Tibial artery (tissue), 4 donors: ENCODE data around the gene FAM168A.

Experiments
- DNase-seq, 2 donors: peaks; one replicate each; pipeline ENCODE4 v3.0.0-alpha.2; 2019
- H3K27ac ChIP-seq, 2 donors: fragments of 200-600 bp; sonication (generic) in 1 of 2; 1 replicate in 1 of 2; 2 replicates in 1 of 2; pipeline ENCODE4 v1.5.1; 2018 to 2019; ENCODE audit warnings: mild to moderate bottlenecking in 1 of 2
- H3K27me3 ChIP-seq, 2 donors: fragments of 200-600 bp; sonication (generic) in 1 of 2; one replicate each; pipeline versions ENCODE4 v1.5.1 to v1.6.0; 2016 to 2019
- H3K36me3 ChIP-seq, 3 donors: fragments of 200-600 bp; sonication (generic) in 2 of 3; one replicate each; pipeline ENCODE4 v1.5.1; 2016 to 2019; ENCODE audit warnings: mild to moderate bottlenecking in 2 of 3
- H3K4me1 ChIP-seq, 4 donors: fragments of 200-600 bp; sonication (generic) in 2 of 4; 1 replicate in 3 of 4; 2 replicates in 1 of 4; pipeline ENCODE4 v1.5.1; 2016 to 2019
- H3K4me3 ChIP-seq, 2 donors: fragments of 200-600 bp; sonication (generic) in 1 of 2; 1 replicate in 1 of 2; 2 replicates in 1 of 2; pipeline ENCODE4 v1.5.1; 2018 to 2019; ENCODE audit warnings: mild to moderate bottlenecking in 2 of 2
- H3K9me3 ChIP-seq, 3 donors: fragments of 200-600 bp; sonication (generic) in 1 of 3; one replicate each; pipeline ENCODE4 v1.5.1; 2016 to 2019
- intact Hi-C: fragments of 100-400 bp; cut with DNase I; formaldehyde crosslinking; loops from one replicate; pipeline ENCODE4 v1.15.0; 2023; ENCODE audit warnings: low total_unique reads
- TF ChIP-seq, protein P1 (sequence below), 2 experiments: fragments of 200-600 bp in 1 of 2; fragments of 450-650 bp in 1 of 2; IDR thresholded peaks; one replicate each; pipeline ENCODE4 v1.5.1; 2017 to 2019; ENCODE audit warnings: antibody characterized with exemption in 2 of 2, mild to moderate bottlenecking in 1 of 2, moderate library complexity in 1 of 2

FAM168A gene

DNA sequence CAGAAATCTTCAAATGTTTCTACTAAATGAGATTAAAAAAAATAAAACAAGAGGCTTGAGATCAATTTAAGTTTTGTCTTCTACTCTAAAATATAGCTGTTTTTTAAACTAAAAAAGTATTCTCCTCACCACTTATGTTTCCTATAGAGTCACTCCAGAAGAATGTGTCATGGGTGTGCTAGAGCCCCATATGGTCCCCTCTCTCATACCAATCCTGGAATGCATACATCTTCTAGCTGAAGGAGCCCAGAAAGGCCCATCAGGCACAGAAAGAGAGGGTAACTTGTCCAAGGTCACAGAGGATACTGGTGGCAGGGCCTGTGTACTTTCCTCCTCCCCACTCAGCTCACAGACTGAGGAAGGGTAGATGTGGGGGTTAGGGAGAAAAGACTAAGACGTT, 187.3 kb downstream of the FAM168A start:
- H3K4me3 ChIP-seq = no peak overlapping the region
- H3K36me3 ChIP-seq = peaks cover 9 to 45% (median 31%) of the 10 kb centered on the region in 3 donors
- peaks cover 0 to 28% (median 17%) of the 10 kb centered on the region in 4 donors for H3K4me1 ChIP-seq
- intact Hi-C loops = no loop called here
- H3K27ac ChIP-seq = no peak overlapping the region
- H3K27me3 ChIP-seq = no peaks in the 10 kb centered on the region
- TF ChIP-seq, protein P1, sequence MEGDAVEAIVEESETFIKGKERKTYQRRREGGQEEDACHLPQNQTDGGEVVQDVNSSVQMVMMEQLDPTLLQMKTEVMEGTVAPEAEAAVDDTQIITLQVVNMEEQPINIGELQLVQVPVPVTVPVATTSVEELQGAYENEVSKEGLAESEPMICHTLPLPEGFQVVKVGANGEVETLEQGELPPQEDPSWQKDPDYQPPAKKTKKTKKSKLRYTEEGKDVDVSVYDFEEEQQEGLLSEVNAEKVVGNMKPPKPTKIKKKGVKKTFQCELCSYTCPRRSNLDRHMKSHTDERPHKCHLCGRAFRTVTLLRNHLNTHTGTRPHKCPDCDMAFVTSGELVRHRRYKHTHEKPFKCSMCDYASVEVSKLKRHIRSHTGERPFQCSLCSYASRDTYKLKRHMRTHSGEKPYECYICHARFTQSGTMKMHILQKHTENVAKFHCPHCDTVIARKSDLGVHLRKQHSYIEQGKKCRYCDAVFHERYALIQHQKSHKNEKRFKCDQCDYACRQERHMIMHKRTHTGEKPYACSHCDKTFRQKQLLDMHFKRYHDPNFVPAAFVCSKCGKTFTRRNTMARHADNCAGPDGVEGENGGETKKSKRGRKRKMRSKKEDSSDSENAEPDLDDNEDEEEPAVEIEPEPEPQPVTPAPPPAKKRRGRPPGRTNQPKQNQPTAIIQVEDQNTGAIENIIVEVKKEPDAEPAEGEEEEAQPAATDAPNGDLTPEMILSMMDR (IDR thresholded peaks at IDR 0.05) = no peak
- H3K9me3 ChIP-seq = no peaks in the 10 kb centered on the region
- DNase-seq = no peak

DNA sequence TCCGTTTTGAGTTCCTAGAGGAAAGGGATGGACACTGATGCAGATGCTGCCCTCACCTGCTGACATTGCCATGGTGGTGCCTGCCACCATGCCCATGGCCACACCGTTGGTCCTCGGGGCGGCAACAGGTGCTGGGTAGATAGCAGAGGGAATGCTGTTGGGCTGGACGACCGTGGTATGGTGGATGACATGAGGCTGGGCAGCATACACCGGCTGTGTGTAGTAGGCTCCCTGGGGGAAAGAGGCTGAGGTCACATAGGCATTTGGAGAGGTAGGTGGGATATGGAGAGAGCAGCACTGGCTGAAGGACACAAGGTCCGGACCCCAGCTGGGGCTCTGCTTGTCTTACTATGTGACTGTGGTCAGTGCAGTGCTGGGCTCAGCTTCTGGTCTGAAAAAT, 188.5 kb downstream of the FAM168A start:
- DNase-seq = no peak
- H3K27ac ChIP-seq = no peak overlapping the region
- no peaks in the 10 kb centered on the region for H3K27me3 ChIP-seq
- H3K4me1 ChIP-seq = peaks cover 0 to 17% (median 7%) of the 10 kb centered on the region in 4 donors
- intact Hi-C loops = no loop called here
- H3K36me3 ChIP-seq = peaks cover 9 to 55% (median 35%) of the 10 kb centered on the region in 3 donors
- TF ChIP-seq, protein P1 (IDR thresholded peaks at IDR 0.05) = no peak
- no peak overlapping the region for H3K4me3 ChIP-seq
- no peaks in the 10 kb centered on the region for H3K9me3 ChIP-seq

DNA sequence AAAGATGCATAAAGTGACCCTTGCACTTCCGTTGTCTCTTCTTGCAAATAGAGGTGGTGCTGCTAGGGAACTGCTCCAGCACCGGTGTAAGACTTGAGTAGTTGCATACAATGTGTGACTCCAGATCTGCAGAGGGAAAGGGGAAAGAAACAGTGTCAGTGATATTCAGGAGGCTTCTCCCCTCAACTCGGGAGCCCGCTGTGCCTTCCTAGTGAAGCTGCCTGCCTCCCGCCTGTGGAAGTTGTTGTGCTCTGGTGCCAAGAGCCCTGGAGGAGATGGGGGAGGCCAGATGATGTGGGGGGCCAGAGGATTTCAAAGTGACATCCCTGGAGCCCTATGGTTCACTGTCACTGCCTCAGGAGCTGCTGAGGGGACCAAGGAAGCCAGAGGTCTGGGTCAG, 191.3 kb downstream of the FAM168A start:
- Histone ChIP-seq H3K4me3 (no peak overlapping the region), H3K27me3 (no peaks in the 10 kb centered on the region), H3K4me1 (no peaks in the 10 kb centered on the region), H3K36me3 (peaks cover 9 to 62% (median 35%) of the 10 kb centered on the region in 3 donors), H3K9me3 (no peaks in the 10 kb centered on the region), H3K27ac (no peak overlapping the region)
- DNase-seq = no peak
- intact Hi-C loops = no loop called here
- TF ChIP-seq, protein P1 (IDR thresholded peaks at IDR 0.05) = no peak

DNA sequence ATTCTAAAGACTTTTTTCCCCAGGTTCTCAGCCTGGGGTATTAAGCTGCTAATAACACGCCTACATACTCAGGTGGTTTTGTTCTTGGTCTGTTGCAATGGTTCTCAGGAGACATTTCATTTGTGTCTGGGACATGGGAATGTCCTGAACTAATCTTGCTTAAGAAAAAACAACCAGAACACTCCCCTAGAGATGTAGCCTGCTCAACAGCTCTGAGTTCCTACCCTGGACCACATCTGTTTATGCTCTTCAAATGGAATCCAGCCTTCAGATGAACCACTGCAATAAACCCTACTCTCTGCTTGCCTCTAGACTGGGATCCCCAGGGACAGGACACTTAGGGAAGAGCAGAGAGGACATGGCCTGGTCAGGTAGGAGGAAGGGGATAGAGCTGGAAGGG, 191.8 kb downstream of the FAM168A start:
- Histone ChIP-seq H3K36me3 (peaks cover 9 to 57% (median 35%) of the 10 kb centered on the region in 3 donors), H3K4me3 (no peak overlapping the region), H3K27ac (no peak overlapping the region), H3K9me3 (no peaks in the 10 kb centered on the region), H3K4me1 (no peaks in the 10 kb centered on the region), H3K27me3 (no peaks in the 10 kb centered on the region)
- no peak for DNase-seq
- TF ChIP-seq, protein P1 (IDR thresholded peaks at IDR 0.05) = no peak
- intact Hi-C loops = no loop called here

DNA sequence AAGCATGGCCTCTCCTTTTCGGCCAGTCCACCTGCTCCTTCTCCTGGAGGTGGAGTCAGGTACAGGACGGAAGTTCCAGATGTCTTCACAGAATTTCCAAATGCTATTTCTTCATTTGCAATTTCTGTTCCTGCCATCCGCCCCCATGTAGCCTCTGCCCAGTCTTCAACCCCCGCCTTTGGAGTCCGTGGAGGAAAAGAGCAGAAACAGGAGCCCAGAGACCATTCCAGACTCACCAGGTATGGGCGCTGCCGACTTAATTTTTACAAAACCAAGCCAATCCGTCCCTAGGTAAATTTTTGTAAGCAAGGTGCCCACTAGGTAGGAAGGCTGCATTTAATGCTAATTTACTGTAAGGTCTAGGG, 192.8 kb downstream of the FAM168A start:
- no peak for DNase-seq
- Histone ChIP-seq H3K27me3 (no peaks in the 10 kb centered on the region), H3K9me3 (no peaks in the 10 kb centered on the region), H3K27ac (no peak overlapping the region), H3K4me1 (no peaks in the 10 kb centered on the region), H3K4me3 (no peak overlapping the region), H3K36me3 (peaks cover 9 to 52% (median 35%) of the 10 kb centered on the region in 3 donors)
- intact Hi-C loops = no loop called here
- TF ChIP-seq, protein P1 (IDR thresholded peaks at IDR 0.05) = no peak
